Erythroblast (primary cell): ENCODE data around the gene CRYBA1.

Experiments
- DNase-seq, 2 experiments: peaks; one replicate each; lab custom pipeline; 2025; lab: John Stamatoyannopoulos, UW
- GATA1 ChIP-seq: IDR thresholded peaks from 2 replicates; pipeline ENCODE4 v1.6.1; 2011; ENCODE audit warnings: low read depth, mild to moderate bottlenecking, control low read depth, low read length, moderate library complexity
- POLR2A ChIP-seq: IDR thresholded peaks from 2 replicates; pipeline ENCODE4 v1.6.1; 2011; ENCODE audit warnings: mild to moderate bottlenecking, low read length

The CRYBA1 gene

DNA sequence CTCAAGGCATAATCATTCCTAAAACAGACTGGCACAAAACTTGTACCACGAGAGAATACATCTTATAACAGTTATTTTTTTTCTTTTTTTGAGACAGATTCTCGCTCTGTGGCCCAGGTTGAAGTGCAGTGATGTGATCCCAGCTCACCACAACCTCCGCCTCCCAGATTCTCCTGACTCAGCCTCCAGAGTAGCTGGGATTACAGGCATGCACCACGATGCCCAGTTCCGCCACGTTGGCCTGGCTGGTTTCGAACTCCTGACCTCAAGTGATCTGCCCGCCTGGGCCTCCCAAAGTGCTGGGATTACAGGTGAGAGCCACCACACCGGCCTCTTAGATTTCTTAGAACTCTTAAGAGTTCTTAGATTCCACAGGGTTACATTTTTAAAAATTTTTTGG lies 43.2 kb downstream of the CRYBA1 start:
- DNase-seq = no peak
- TF ChIP-seq GATA1 (no peak), POLR2A (no peak)

DNA sequence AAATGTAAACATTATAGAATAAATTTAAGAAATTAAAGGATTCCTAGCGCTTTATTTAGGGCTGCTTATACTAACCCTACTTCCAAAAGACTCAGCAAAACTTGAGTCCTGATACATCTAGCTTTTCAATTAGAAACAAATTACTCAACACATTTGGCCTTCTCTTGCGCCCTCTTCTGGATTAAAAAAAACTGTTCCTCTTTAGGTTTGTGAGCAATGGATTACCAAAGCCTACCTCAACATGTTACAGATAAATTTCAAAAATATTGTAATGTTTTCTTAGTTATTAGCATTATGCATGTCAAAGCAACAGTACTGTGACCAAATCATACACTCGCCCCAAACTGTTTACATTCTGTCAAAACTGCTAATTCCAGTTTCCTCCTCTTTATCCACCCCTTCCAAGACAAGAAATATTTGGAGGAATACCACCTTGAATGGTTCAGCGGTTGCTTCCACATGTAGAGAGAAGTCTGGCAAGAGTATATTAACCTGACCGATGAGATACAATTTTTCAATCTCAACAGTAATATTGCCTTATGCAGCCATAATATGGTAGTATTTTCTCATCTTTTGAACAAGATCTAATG lies 44.6 kb downstream of the CRYBA1 start:
- no peak for TF ChIP-seq POLR2A
- TF ChIP-seq GATA1 = no peak
- peak; percentile 76 to 85 for DNase-seq

DNA sequence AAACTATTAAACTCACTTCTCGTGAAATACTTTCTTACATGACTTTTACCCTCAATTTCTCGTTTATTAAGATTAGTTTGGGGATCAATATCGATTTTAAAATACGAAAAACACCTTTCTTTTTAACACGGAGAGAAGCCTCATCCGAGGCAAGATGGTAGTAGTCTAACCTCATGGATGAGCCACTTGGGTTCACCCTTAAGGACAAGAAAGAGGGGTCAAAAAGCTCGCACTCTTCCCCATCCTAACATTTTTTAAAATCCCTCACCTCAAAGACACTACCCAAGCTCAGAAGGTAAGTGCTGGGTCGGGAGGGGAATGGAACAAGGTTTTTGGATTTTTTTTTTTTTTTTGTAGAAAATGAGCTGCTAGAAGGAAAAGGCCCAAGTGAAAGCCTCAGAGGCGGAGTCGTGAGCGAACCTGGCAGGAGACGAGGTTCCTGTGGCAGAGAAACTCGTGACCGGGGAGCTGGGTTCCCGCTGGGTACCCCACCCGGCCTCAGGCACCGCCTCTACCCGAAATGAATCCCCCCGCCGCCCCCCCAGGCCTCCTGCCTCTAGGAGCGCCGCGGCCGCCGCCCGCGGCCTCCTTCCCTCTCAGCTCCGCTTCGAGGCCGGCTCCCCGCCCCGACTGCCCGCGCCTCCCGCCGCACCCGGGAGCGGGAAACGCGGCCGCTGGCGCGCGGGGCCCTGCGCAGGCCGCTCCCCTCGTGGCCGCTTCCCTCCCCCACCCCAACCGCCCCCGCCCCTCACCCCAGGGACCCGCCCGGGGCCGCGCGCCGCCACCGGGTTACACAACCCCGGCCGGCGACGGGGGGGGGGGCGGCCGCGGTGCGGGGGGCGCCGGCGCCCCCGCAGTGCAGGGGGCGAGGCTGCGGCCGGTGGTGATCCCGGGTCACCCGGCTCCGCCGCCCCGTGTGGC lies 45.7 kb downstream of the CRYBA1 start:
- TF ChIP-seq POLR2A (peak; percentile 33), GATA1 (no peak)
- DNase-seq = peak; percentile 77 to 86

DNA sequence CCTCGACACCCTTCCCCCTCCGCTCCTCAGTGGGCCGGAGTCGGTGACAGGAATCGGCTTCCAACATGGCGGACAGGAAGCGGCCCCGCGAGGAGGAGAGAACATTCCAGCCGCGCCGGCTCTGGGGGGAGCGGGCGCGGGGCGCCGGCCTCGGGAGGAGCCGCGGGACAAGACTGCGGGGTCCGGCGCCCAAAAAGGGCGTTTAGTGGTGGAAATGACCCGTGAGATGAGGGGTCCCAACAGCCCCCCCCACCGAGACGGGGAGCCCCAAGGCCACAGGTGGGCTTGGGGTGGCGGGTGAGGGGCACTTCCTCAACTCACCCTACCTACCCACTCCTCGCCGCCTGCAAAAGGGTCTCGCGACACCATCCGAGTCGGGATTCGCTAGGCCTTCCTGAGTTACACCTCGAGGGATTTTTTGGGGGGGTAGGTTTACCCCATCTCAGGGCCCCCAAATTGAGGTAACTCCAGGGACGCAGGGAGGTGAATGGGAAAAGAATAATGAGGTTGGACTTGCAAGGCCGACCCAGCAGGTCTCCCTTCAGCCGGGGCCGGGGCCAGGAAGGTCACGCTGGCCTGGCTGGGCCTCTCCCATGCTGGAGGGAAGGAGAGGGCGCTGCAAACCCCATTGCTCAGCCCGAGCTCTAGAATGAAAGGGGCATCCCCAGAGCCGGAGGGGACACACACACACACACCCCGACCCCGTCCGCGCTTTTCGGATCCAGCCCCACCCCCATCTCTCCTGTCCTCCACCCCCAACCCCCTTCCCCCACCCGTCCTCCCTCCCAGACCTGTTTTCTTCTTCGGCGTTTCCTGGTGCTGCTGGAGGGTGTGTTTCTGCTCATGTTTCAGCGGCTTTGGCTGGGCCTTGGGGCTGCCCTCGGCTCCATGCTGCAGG lies 46.6 kb downstream of the CRYBA1 start:
- TF ChIP-seq GATA1 (no peak), POLR2A (no peak)

DNA sequence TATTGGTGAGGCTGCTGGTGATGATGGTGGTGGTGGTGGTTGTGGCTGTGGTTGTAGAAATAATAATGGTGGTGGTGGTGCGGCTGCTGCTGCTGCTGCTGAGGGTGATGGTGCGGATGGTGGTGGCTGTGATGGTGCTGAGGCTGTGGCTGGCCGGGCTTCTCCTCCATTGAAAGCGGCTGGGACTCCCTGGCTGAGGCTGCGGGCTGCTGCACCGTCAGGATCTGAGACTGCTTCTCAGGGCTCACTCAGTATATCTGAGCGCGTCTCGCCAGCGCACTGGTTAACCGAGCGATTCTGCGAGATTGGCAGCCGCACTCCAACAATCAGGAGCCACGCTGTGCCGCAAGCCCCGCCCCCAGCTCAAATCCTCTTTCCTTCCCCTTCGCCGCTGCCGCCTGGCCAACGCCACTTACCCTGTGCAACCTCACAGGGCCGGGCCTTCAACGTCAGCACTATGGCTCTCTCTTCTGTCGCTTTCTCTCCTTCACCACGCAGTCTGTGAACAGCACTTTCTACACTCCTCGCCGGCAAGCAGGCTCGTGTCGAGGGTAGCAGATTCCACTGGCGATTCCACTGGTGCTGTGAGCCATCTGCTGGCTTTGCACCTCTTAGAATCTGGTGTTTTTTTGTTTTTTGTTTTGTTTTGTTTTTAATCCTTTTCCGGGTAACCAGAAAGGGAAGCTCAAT lies 47.4 kb downstream of the CRYBA1 start, which contains the start of gene NUFIP2:
Gene NUFIP2 (minus strand): TSS at position 259 of the 690 bp plus-strand sequence. CDS start 89 bp downstream, at position 170.
- TF ChIP-seq GATA1 (no peak), POLR2A (peak; percentile 100)
- peak; percentile 98 to 99 for DNase-seq

More for the DNA sequence above, 46.6 kb downstream of the CRYBA1 start:
- DNase-seq = peak; percentile 78 to 86

DNA sequence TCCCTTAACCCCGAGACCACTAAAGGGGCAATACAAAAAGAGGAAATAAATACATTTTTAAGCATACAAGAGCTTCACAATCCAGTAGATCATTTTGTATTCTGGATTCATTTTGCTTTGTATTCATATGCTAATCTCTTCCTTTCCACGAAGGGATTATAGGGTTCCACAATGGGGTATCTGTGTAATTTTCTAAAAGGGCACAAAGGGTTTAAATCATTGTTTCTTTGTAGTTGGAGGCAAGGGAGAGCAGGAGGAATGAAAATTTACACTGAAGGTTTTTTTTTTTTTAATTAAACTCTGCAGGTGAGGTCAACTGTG lies 47.9 kb downstream of the CRYBA1 start:
- DNase-seq = no peak
- no peak for TF ChIP-seq POLR2A
- no peak for TF ChIP-seq GATA1

DNA sequence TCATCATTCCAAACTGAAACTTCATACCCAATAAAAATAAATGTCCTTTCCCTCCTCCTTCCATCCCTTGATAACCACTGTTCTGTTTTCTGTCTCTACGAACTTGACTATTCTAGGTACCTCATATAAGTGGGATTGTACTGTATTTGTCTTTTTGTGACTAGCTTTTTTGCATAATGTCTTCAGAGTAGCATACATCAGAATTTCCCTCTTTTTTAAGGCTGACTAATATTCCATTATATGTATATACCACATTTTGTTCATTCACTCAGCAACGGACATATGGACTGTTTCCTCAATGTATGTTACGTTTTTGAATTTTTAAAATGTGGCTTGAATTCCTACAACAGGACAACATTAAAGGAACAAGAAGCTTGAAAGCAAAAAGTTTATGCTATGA lies 48.8 kb downstream of the CRYBA1 start:
- no peak for DNase-seq
- no peak for TF ChIP-seq GATA1
- no peak for TF ChIP-seq POLR2A

DNA sequence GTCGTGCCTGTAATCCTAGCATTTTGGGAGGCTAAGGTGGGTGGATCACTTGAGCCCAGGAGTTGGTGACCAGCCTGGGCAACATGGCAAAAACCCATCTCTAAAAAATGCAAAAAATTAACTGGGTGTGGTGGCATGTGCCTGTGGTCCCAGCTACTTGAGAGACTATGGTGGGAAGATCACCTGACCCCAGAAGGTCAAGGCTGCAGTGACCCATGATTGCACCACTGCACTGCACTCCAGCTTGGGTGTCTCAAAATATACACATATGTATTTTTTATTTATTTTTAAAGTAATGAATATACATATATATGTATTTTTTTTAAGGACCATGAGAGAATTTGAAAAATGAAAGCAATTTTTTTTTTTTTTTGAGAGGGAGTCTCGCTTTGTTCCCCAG lies 52.4 kb downstream of the CRYBA1 start:
- no peak for DNase-seq
- TF ChIP-seq POLR2A (no peak), GATA1 (no peak)

DNA sequence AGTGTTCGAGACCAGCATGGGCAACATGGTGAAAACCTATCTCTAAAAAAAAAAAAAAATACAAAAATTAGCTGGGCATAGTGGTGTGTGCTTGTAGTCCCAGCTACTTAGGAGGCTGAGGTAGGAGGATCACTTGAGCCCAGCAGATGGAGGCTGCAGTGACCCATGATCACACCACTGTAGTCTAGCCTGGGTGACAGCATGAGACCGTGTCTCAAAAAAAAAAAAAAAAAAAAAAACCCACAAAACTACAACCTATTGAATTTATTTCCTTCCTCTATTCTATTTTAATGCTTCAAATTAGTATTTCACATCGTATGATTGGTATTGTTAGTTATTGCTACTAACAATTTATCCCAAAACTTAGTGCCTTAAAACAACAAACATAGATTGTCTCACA lies 56.7 kb downstream of the CRYBA1 start:
- TF ChIP-seq GATA1 = no peak
- TF ChIP-seq POLR2A = no peak
- DNase-seq = no peak
